Calu3 (cell line): ENCODE data around the gene TBCE. TPM values are rescaled to one million over a fixed set of nuclear protein-coding genes. Genes with fewer than 3 reads are reported as not detected.

Source experiments
- BruUV-seq: library from RNA; stranded (reverse); fragments of 400-500 nt; replicated peaks from 2 replicates; lab custom pipeline; 2021; lab: Mats Ljungman, UMichigan
- CTCF ChIA-PET: fragments of 300-600 bp; sonication (Branson Sonifier 250); formaldehyde crosslinking; loops from one replicate; lab custom pipeline; 2022; ENCODE audit warnings: antibody characterized with exemption; lab: Charles Lee
- DNase-seq: peaks from one replicate; pipeline ENCODE4 v3.0.0; 2022
- H3K27ac Mint-ChIP-seq: one replicate; pipeline ENCODE4 v1.8.0; 2022; ENCODE audit warnings: mixed read lengths; ENCODE audit not compliant: unreplicated experiment
- H3K27me3 Mint-ChIP-seq: one replicate; pipeline ENCODE4 v1.8.0; 2022; ENCODE audit warnings: mixed read lengths; ENCODE audit not compliant: unreplicated experiment
- H3K36me3 Mint-ChIP-seq: one replicate; pipeline ENCODE4 v1.8.0; 2022; ENCODE audit warnings: mild to moderate bottlenecking, moderate library complexity, mixed read lengths; ENCODE audit not compliant: insufficient read depth, unreplicated experiment
- H3K4me1 Mint-ChIP-seq: one replicate; pipeline ENCODE4 v1.8.0; 2022; ENCODE audit warnings: mild to moderate bottlenecking, low read depth, mixed read lengths; ENCODE audit not compliant: unreplicated experiment
- H3K4me3 Mint-ChIP-seq: one replicate; pipeline ENCODE4 v1.8.0; 2022; ENCODE audit warnings: mild to moderate bottlenecking, low read depth, moderate library complexity, mixed read lengths; ENCODE audit not compliant: unreplicated experiment
- H3K9me3 Mint-ChIP-seq: one replicate; pipeline ENCODE4 v1.8.0; 2022; ENCODE audit warnings: low read depth, mixed read lengths; ENCODE audit not compliant: unreplicated experiment
- intact Hi-C: fragments of 100-400 bp; cut with micrococcal nuclease; formaldehyde crosslinking; loops from one replicate; pipeline ENCODE4 v1.10.0; 2022; ENCODE audit not compliant: unreplicated experiment
- total RNA-seq: library from RNA; stranded (reverse); gene quantifications from 2 replicates; pipeline ENCODE4 v1.2.3, GENCODE V29; 2022
- TF ChIP-seq, protein P1 (sequence below): fragments of 200-600 bp; IDR thresholded peaks from one replicate; pipeline ENCODE4 v1.8.0; 2022; ENCODE audit warnings: antibody characterized with exemption; ENCODE audit not compliant: unreplicated experiment

TBCE gene
- total RNA-seq, 1 experiment from 2014 or later, result 31.3 TPM

DNA sequence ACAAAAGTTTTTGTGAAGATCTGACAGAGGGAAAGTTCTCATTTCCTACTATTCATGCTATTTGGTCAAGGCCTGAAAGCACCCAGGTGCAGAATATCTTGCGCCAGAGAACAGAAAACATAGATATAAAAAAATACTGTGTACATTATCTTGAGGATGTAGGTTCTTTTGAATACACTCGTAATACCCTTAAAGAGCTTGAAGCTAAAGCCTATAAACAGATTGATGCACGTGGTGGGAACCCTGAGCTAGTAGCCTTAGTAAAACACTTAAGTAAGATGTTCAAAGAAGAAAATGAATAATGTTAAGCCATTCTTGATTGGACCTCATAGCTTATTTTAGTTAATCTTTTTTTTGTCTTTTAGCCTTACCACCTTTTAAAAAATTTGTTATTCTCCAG lies 24.8 kb upstream of the TBCE start:
- no peak overlapping the region for H3K4me3 Mint-ChIP-seq
- no peaks in the 10 kb centered on the region for H3K9me3 Mint-ChIP-seq
- no peaks in the 10 kb centered on the region for H3K4me1 Mint-ChIP-seq
- no peak overlapping the region for H3K27ac Mint-ChIP-seq
- TSS peak; percentile 31 for BruUV-seq
- peaks cover 16% of the 10 kb centered on the region for H3K36me3 Mint-ChIP-seq
- intact Hi-C loops, result no loop called here
- no peaks in the 10 kb centered on the region for H3K27me3 Mint-ChIP-seq
- no peak for DNase-seq
- CTCF ChIA-PET, result interaction anchor here (0.5 to 2.2 kb wide), 2 partner anchors 25 to 411 kb away, joined by 3 to 6 read pairs; partner anchors contain the start of gene TBCE
- TF ChIP-seq, protein P1, sequence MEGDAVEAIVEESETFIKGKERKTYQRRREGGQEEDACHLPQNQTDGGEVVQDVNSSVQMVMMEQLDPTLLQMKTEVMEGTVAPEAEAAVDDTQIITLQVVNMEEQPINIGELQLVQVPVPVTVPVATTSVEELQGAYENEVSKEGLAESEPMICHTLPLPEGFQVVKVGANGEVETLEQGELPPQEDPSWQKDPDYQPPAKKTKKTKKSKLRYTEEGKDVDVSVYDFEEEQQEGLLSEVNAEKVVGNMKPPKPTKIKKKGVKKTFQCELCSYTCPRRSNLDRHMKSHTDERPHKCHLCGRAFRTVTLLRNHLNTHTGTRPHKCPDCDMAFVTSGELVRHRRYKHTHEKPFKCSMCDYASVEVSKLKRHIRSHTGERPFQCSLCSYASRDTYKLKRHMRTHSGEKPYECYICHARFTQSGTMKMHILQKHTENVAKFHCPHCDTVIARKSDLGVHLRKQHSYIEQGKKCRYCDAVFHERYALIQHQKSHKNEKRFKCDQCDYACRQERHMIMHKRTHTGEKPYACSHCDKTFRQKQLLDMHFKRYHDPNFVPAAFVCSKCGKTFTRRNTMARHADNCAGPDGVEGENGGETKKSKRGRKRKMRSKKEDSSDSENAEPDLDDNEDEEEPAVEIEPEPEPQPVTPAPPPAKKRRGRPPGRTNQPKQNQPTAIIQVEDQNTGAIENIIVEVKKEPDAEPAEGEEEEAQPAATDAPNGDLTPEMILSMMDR, result no peak

DNA sequence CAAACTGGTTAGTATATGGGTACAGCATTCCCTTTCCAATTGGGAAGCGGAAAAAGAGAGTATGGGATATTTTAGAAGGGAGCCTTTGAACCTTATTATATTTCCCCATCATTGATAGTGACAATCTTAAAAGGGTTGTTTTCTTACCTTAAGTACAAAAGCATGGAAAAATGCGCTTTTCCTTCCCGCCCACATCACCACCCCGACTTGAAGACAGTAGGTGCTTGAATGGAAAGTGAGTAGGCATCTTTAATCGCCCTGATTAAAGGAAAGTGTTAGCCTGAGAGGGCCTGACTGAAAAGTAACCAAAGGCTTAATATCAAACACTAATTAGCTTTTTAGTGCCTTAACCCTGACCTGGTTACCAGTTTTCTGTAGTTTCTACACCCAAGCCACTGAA lies 23.5 kb upstream of the TBCE start:
- intact Hi-C loops, result no loop called here
- Mint-ChIP-seq H3K36me3 (peaks cover 16% of the 10 kb centered on the region), H3K27ac (no peak overlapping the region), H3K4me1 (no peaks in the 10 kb centered on the region), H3K9me3 (no peaks in the 10 kb centered on the region), H3K27me3 (no peaks in the 10 kb centered on the region), H3K4me3 (no peak overlapping the region)
- DNase-seq, result no peak
- TF ChIP-seq, protein P1, result no peak
- BruUV-seq, result no TSS peak
- CTCF ChIA-PET, result interaction anchor here (0.7 kb wide), 1 partner anchor 29 kb away, joined by 4 read pairs; no protein-coding TSS in a partner anchor

DNA sequence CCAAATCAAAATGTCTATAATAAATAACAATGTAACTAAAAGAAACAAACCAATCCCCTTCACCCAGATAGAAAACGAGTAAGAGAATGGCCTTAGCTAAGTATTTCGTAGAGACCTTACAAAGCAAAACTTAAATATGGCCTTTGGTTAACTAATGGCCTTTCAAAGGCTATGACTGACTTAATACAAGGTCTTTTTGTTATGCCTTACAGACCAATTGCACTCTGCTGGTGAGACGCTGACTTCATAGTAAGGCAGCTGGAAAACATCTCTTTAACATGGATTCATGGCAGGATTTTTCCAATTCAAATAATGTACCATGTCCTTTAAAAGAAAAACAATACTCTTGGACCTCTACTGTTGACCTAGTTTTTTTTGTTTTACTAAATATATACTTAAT lies 15.8 kb upstream of the TBCE start:
- CTCF ChIA-PET, result no interaction called here

DNA sequence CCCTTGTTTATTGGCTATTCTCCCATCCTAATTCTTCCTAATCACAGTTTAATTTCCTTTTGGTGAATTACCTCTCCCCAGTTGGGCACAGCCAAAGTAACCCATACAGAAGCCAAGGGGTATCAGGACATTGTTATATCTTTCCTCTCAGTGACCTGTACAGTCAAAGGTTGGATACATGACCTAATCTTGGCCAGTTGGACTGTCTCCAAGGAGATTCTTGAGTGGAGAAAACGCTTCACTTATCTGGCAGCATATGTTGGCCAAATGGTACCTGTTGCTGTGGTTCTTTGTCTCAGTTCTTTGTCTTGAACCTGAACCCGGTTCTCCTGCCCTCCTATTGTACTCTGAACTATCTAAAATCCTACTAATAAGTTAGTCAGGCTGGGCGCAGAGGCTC lies 15.3 kb upstream of the TBCE start:
- intact Hi-C loops, result no loop called here
- H3K9me3 Mint-ChIP-seq, result no peaks in the 10 kb centered on the region
- no peaks in the 10 kb centered on the region for H3K27me3 Mint-ChIP-seq
- TF ChIP-seq, protein P1, result no peak
- no peaks in the 10 kb centered on the region for H3K36me3 Mint-ChIP-seq
- H3K4me1 Mint-ChIP-seq, result peaks cover 1% of the 10 kb centered on the region
- no peak for DNase-seq
- no TSS peak for BruUV-seq
- H3K4me3 Mint-ChIP-seq, result no peak overlapping the region
- CTCF ChIA-PET, result no interaction called here
- H3K27ac Mint-ChIP-seq, result no peak overlapping the region

More for the DNA sequence above, 15.8 kb upstream of the TBCE start:
- no peaks in the 10 kb centered on the region for H3K4me1 Mint-ChIP-seq
- H3K27me3 Mint-ChIP-seq, result no peaks in the 10 kb centered on the region
- intact Hi-C loops, result no loop called here
- no peaks in the 10 kb centered on the region for H3K9me3 Mint-ChIP-seq
- TF ChIP-seq, protein P1, result no peak
- no peaks in the 10 kb centered on the region for H3K36me3 Mint-ChIP-seq
- no TSS peak for BruUV-seq
- DNase-seq, result no peak
- no peak overlapping the region for H3K4me3 Mint-ChIP-seq
- H3K27ac Mint-ChIP-seq, result no peak overlapping the region
